HepG2 (cell line): ENCODE measurements around the gene BST1.

ENCODE experiments used
- DPF2 ChIP-seq: sonication (generic); formaldehyde crosslinking; IDR thresholded peaks from 2 replicates; pipeline ENCODE4 v1.4.0; 2020; ENCODE audit warnings: mild to moderate bottlenecking, low read depth, missing genetic modification reagents, borderline replicate concordance
- GMEB2 ChIP-seq: IDR thresholded peaks from 2 replicates; pipeline ENCODE4 v1.6.1; 2016; ENCODE audit warnings: missing biosample characterization, missing genetic modification reagents, low read depth
- JUNB ChIP-seq: sonication (generic); formaldehyde crosslinking; IDR thresholded peaks from 2 replicates; pipeline ENCODE4 v1.8.0; 2022; ENCODE audit warnings: missing genetic modification reagents, mild to moderate bottlenecking, borderline replicate concordance
- RAD21 ChIP-seq: fragments of 450-650 bp; formaldehyde crosslinking; IDR thresholded peaks from 2 replicates; pipeline ENCODE4 v1.5.0; 2020; ENCODE audit warnings: mild to moderate bottlenecking
- REST ChIP-seq, 2 experiments: IDR thresholded peaks; 2 replicates each; pipeline ENCODE4 v1.6.1; 2011 to 2012; ENCODE audit warnings: low read length in 2 of 2, borderline replicate concordance in 1 of 2, low read depth in 1 of 2, mild to moderate bottlenecking in 1 of 2, moderate library complexity in 1 of 2
- SNRNP70 ChIP-seq: fragments of 200-400 bp; formaldehyde crosslinking; IDR thresholded peaks from 2 replicates; pipeline ENCODE4 v1.6.1; 2017; ENCODE audit warnings: mild to moderate bottlenecking, low read depth, low read length, moderate library complexity
- TFE3 ChIP-seq: IDR thresholded peaks from 2 replicates; pipeline ENCODE4 v1.6.1; 2016
- THAP9 ChIP-seq: sonication (generic); formaldehyde crosslinking; IDR thresholded peaks from 2 replicates; pipeline ENCODE4; 2020; ENCODE audit warnings: missing genetic modification reagents, mild to moderate bottlenecking, borderline replicate concordance
- ZNF484 ChIP-seq: sonication (generic); formaldehyde crosslinking; IDR thresholded peaks from 2 replicates; pipeline ENCODE4 v1.5.1; 2020; ENCODE audit warnings: mild to moderate bottlenecking, low read depth, missing genetic modification reagents, borderline replicate concordance

- TF ChIP-seq ZNF484 (CRISPR knock-in tag) (no peak), DPF2 (CRISPR knock-in tag) (no peak), SNRNP70 (no peak), GMEB2 (CRISPR knock-in tag) (no peak), REST (IDR thresholded peaks at IDR 0.05; ENCODE audit: borderline replicate concordance in 1 of 2, low read depth in 1 of 2, low read length in 2 of 2) (no peak), JUNB (no peak), TFE3 (no peak), THAP9 (CRISPR knock-in tag) (no peak), RAD21 (no peak)
These were observed 6.0 kb upstream of the BST1 start for GRCh38 chr4:15696866-15697265.
